AG10803 (cell line): ENCODE measurements around the gene NEDD4.

Source experiments
- DNase-seq: peaks from one replicate; pipeline ENCODE4 v3.0.0; 2010; ENCODE audit warnings: low read depth
- H3K4me3 ChIP-seq: 2 replicates; pipeline ENCODE4 v1.5.1; 2011; ENCODE audit warnings: mild to moderate bottlenecking, low read length, control low read depth
- TF ChIP-seq, protein P1 (sequence below): conservative IDR thresholded peaks from 2 replicates; pipeline ENCODE4 v1.5.1; 2011; ENCODE audit warnings: mild to moderate bottlenecking, low read length, control low read depth, inconsistent platforms

NEDD4 gene

DNA sequence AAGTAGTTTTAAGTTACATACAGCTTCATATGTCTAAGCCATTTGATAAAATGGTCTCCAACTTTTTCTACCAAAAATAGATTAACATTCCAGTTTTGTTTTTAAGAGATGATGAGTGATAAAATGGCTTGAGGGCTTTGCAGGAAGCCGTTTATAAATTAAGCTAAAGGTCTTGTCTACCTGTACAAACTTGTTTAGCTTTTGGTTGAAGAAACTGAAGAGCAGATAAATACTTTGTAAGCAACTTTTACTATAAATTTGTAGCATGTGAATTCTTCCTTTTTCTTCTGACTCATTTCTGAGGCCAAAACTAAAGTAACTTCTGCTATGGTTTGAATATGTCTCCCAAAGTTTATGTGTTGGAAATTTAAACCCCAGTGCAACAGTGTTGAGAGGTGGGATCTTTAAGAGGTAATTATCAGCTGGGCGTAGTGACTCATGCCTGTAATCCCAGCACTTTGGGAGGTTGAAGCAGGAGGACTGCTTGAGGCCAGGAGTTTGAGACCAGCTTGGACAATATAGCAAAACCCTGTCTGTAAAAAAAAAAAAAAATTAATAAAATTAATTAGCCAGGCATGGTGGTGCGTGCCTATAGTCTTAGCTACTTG lies 8.2 kb upstream of the NEDD4 start:
- no peak for DNase-seq
- TF ChIP-seq, protein P1, sequence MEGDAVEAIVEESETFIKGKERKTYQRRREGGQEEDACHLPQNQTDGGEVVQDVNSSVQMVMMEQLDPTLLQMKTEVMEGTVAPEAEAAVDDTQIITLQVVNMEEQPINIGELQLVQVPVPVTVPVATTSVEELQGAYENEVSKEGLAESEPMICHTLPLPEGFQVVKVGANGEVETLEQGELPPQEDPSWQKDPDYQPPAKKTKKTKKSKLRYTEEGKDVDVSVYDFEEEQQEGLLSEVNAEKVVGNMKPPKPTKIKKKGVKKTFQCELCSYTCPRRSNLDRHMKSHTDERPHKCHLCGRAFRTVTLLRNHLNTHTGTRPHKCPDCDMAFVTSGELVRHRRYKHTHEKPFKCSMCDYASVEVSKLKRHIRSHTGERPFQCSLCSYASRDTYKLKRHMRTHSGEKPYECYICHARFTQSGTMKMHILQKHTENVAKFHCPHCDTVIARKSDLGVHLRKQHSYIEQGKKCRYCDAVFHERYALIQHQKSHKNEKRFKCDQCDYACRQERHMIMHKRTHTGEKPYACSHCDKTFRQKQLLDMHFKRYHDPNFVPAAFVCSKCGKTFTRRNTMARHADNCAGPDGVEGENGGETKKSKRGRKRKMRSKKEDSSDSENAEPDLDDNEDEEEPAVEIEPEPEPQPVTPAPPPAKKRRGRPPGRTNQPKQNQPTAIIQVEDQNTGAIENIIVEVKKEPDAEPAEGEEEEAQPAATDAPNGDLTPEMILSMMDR = no peak
- no peak overlapping the region for H3K4me3 ChIP-seq

DNA sequence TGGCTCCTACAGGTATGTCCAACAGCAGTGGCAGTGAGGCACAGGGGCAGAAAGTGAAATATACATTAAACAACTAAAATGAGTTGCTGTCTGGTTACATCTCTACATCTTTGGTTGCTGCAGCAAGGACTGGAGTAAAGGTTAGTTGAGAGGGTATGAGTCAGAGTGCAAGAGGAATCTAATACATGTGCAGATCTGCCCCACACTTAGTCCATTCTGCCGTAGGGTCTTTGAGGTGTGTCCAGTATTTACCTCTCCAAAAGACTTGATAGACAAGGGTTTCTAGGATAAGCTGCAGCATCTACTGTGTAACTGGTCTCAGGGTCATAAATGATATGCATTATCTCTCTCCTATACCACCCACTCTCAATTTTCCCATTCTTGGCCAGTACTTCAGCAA lies 6.2 kb upstream of the NEDD4 start:
- TF ChIP-seq, protein P1 = no peak
- DNase-seq = no peak
- H3K4me3 ChIP-seq = no peak overlapping the region

DNA sequence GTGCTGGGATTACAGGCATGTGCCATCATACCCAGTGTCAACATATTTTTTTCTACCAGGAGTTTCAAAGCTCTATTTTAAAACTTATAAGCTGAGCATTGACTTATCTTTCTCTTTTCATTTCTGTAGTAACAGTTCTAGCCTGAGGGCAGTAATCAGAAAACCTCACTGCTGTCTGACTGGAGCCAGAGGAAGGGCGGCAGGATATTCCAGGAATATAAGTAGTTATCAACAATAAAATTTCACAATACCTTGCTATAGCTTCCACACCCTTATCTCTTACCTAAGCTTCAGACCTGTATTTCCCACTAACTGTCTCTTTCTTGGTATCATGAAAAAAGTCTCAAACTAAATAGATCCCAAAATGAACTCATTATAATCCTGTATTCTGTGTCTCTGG lies 5.1 kb upstream of the NEDD4 start:
- no peak overlapping the region for H3K4me3 ChIP-seq
- DNase-seq = no peak
- TF ChIP-seq, protein P1 = no peak

DNA sequence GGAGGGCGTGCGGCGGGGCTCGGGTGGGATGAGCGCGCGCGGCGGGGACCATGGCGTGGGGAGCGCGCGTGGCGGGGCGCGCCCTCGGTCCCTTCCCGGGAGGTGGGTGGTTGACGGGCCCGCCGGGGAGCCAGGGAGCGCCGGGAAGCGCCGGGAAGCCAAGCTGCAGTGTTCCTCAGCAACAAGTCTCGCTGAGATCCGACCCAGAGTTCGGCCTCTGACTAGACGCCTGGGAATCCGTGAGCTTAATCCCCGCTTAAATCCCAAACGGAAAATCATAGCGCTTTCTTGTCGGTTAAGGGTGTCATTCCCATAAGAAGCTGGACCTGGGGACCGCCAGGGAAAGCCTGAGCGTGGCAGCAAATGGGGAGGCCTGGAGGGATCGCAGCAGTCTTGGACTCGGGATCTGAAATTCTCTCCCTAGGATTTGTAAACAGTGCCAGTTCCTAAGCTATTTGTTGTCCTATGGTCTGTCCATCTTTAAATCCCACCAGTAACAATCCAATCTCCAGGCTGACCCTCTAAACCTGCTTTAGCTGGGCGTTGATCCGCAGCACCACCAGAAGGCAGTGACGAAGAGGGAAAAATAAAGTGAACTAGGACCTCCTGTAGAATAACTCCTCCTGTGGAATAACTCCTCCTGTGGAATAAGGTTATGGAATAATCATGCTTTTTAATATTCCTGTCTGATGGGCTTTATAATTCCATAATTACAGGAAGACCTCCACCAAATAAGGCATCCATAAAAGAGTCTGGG lies 570 bp upstream of the NEDD4 start:
- DNase-seq = peak; percentile 66
- TF ChIP-seq, protein P1 = peak; percentile 38

DNA sequence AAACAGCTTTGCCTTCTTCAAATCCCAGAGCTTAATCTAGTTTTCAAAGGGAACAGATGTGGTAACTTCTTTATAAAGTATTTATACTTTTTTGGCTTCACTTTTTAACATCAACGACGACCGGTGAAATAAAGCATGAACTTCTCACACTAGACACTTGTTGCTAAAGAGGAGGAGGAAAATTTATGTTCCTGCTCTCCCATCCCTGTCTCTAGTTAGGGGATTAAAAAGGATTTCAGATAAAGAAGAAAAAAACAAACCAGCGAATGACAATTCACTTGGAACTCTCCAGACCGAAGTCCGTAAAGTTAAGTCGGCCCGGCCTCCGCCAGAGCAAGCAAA lies 672 bp downstream of the NEDD4 start:
- DNase-seq = no peak
- TF ChIP-seq, protein P1 = no peak
- H3K4me3 ChIP-seq = peak overlapping the region; percentile 76

More for the DNA sequence above, 570 bp upstream of the NEDD4 start:
- peak overlapping the region; percentile 76 for H3K4me3 ChIP-seq

DNA sequence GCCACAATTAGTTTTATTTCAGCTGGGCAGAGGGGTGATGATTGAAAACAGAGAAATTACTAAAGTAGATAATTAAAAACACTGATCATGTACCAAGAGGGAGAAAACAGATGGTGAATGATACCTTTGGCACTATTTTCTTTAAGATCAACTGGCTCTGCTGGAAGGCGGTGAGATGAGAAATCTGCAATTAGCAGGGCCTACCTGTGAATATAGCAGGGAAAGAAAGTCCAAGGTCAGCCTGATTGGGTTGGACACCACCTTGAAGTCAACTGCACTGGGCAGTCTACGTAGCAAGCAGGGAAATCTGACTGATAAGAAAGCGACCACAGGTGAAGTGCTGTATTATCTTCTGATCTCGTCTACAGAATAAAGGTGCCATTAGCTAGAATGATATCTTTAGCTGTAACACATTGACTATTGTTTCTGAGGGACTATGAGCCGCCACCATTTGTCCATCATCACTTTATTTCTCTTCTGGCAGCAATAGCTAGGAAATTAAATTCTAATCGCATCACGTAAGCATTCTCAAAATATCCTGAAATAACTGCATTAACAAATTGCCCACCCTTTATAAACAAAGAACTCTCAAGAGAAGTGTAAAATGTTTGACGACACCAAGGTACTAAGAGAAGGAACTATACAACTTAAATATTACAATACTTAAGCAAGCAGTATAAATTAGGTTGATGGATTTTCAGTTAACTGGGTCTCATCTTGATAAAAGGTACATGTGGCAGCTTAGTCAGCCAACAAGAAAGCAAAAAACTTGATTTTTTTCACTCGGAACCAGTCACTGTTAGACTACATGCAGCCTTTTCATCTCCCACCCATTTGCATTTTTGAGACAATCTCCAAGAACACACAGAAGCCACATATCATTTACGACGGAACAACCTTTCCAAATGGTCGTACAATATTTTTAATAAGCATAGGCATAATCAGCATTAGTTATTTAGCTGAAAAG lies 1.3 kb downstream of the NEDD4 start:
- DNase-seq = no peak
- TF ChIP-seq, protein P1 = no peak
- H3K4me3 ChIP-seq = peak overlapping the region; percentile 76
